ENCODE data around the gene NPAS3. TPM values are rescaled to one million over a fixed set of nuclear protein-coding genes. Genes with fewer than 3 reads are reported as not detected.

The NPAS3 gene
- total and polyA plus RNA-seq, 8 donors = 0.09 to 0.79 (median 0.56) TPM

- DNase-seq (no peak), ATAC-seq (no peak)
- no peaks in the 10 kb centered on the region for H3K9me3 ChIP-seq
- no peak overlapping the region for H3K4me3 ChIP-seq
- H3K27me3 ChIP-seq = no peaks in the 10 kb centered on the region
- H3K36me3 ChIP-seq = no peaks in the 10 kb centered on the region
- TF ChIP-seq CTCF (IDR thresholded peaks at IDR 0.05) = no peak
- H3K4me1 ChIP-seq = no peaks in the 10 kb centered on the region
- no peak overlapping the region for H3K27ac ChIP-seq
- intact Hi-C loops (cut with DNase I) = no loop called here
Observed at GRCh38 chr14:33642691-33643244, 704.1 kb downstream of the NPAS3 start.

- Histone ChIP-seq H3K27me3 (no peaks in the 10 kb centered on the region), H3K9me3 (no peaks in the 10 kb centered on the region), H3K27ac (no peak overlapping the region), H3K36me3 (no peaks in the 10 kb centered on the region), H3K4me3 (no peak overlapping the region), H3K4me1 (no peaks in the 10 kb centered on the region)
- no peak for TF ChIP-seq CTCF (IDR thresholded peaks at IDR 0.05)
- no peak for ATAC-seq
- intact Hi-C loops (cut with DNase I) = no loop called here
- no peak for DNase-seq
Observed at GRCh38 chr14:33643426-33644181, 704.9 kb downstream of the NPAS3 start.

- no peaks in the 10 kb centered on the region for H3K27me3 ChIP-seq
- H3K4me1 ChIP-seq = no peaks in the 10 kb centered on the region
- H3K4me3 ChIP-seq = no peak overlapping the region
- H3K27ac ChIP-seq = no peak overlapping the region
- H3K9me3 ChIP-seq = no peaks in the 10 kb centered on the region
- ATAC-seq (no peak), DNase-seq (no peak)
- no peaks in the 10 kb centered on the region for H3K36me3 ChIP-seq
- TF ChIP-seq CTCF (IDR thresholded peaks at IDR 0.05) = no peak
- intact Hi-C loops (cut with DNase I) = no loop called here
Observed at GRCh38 chr14:33646692-33647260, 708.1 kb downstream of the NPAS3 start.

GRCh38 chr14:33647385-33647786, 708.7 kb downstream of the NPAS3 start:
- TF ChIP-seq CTCF (IDR thresholded peaks at IDR 0.05) = no peak
- H3K27me3 ChIP-seq = no peaks in the 10 kb centered on the region
- H3K9me3 ChIP-seq = no peaks in the 10 kb centered on the region
- H3K4me1 ChIP-seq = no peaks in the 10 kb centered on the region
- no peak overlapping the region for H3K27ac ChIP-seq
- intact Hi-C loops (cut with DNase I) = no loop called here
- ATAC-seq (peak; percentile 61), DNase-seq (no peak)
- no peak overlapping the region for H3K4me3 ChIP-seq
- no peaks in the 10 kb centered on the region for H3K36me3 ChIP-seq

- no peak for DNase-seq
- Histone ChIP-seq H3K4me3 (no peak overlapping the region), H3K27me3 (no peaks in the 10 kb centered on the region), H3K4me1 (no peaks in the 10 kb centered on the region), H3K36me3 (no peaks in the 10 kb centered on the region), H3K9me3 (no peaks in the 10 kb centered on the region), H3K27ac (no peak overlapping the region)
- ATAC-seq = no peak
- intact Hi-C loops (cut with DNase I) = no loop called here
- TF ChIP-seq CTCF (IDR thresholded peaks at IDR 0.05) = no peak
Observed at GRCh38 chr14:33650430-33650829, 711.8 kb downstream of the NPAS3 start.

Data from left lung (tissue), 10 donors.